Measurements from ENCODE around the gene INO80D. TPM values are rescaled to one million over a fixed set of nuclear protein-coding genes. Genes with fewer than 3 reads are reported as not detected.

INO80D gene
- total and polyA plus RNA-seq, 2 of the 8 experiments (the other 6 are each of a cell fraction or from before 2014, with no cell fraction given), result 6.2 to 37.4 TPM

DNA sequence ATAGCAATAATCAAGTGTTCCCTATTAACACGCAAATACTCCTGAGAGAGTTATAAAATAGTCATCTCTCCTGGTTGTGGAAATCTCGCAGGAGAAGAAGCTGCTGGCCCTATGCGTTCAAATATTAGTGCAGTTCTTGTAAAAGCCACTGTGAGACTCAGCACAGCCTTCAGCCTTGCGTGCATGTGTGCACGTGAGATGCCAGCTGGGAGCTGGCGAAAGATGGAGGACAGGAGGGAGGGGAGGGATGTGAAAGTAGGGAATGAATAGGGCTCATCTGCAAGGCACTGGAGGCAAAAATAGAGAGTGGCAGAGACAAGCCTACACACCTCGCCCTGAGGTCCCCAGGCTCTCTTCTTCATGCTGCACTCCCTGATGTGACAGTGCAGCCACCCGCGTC, 126.5 kb downstream of the INO80D start:
- Histone ChIP-seq H3K9ac (replicated peaks in 1 of 4; ENCODE audit: extremely low read depth in 1 of 4, low read depth in 3 of 4, low read length in 3 of 4) (no peak overlapping the region), H3K27me3 (replicated peaks in 1 of 4; ENCODE audit: control insufficient read depth in 3 of 4, extremely low read depth in 1 of 4, insufficient read depth in 3 of 4, low read length in 3 of 4) (no peaks in the 10 kb centered on the region), H4K8ac (ENCODE audit: extremely low read depth, insufficient read depth, low read length) (no peak overlapping the region), H2BK20ac (ENCODE audit: low read length) (no peak overlapping the region), H2AK5ac (ENCODE audit: low read depth, low read length) (peak overlapping the region; percentile 82; the same call in 1 of the 2 replicates), H3K79me2 (ENCODE audit: control insufficient read depth in 1 of 2, insufficient read depth in 2 of 2, low read length in 2 of 2) (no peaks in the 10 kb centered on the region), H3K56ac (replicated peaks; ENCODE audit: insufficient read length, low read depth, low read length) (no peak overlapping the region), H3K79me1 (ENCODE audit: low read depth, low read length) (no peaks in the 10 kb centered on the region), H3K23me2 (ENCODE audit: low read depth, low read length) (no peaks in the 10 kb centered on the region), H3K4me2 (ENCODE audit: insufficient read depth in 1 of 2, low read depth in 2 of 2, low read length in 2 of 2) (no peak overlapping the region), H3K23ac (ENCODE audit: insufficient read length) (no peak overlapping the region), H3K27ac (ENCODE audit: low read depth, low read length) (no peak overlapping the region), H3K9me3 (ENCODE audit: insufficient read depth in 2 of 2, low read depth in 1 of 2, low read length in 1 of 2) (no peaks in the 10 kb centered on the region), H2BK120ac (replicated peaks; ENCODE audit: low read depth, low read length) (no peak overlapping the region), H3K4me1 (replicated peaks in 1 of 4; ENCODE audit: control insufficient read depth in 3 of 4, insufficient read depth in 4 of 4, low read length in 3 of 4) (peaks cover 0 to 6% (median 2%) of the 10 kb centered on the region in 4 experiments; a peak in 2 of 7 replicates), H2BK12ac (ENCODE audit: low read depth, low read length) (peak overlapping the region; percentile 52; the same call in 1 of the 2 replicates), H3K14ac (ENCODE audit: insufficient read length) (no peak overlapping the region), H3K4me3 (ENCODE audit: extremely low read depth in 1 of 4, insufficient read depth in 2 of 4, low read depth in 3 of 4, low read length in 4 of 4) (no peak overlapping the region), H3K18ac (ENCODE audit: extremely low read depth, low read length) (no peak overlapping the region), H4K5ac (ENCODE audit: insufficient read length, low read depth, low read length) (no peak overlapping the region), H2BK5ac (ENCODE audit: low read depth, low read length) (no peak overlapping the region), H4K20me1 (replicated peaks in 1 of 2; ENCODE audit: control insufficient read depth in 1 of 2, insufficient read depth in 2 of 2, low read length in 2 of 2) (no peaks in the 10 kb centered on the region), H2AFZ (ENCODE audit: low read length) (no peak overlapping the region), H4K91ac (replicated peaks; ENCODE audit: insufficient read length, low read length) (no peak overlapping the region), H3K4ac (replicated peaks; ENCODE audit: insufficient read length, low read depth, low read length) (no peak overlapping the region), H2BK15ac (ENCODE audit: low read length) (no peak overlapping the region), H3K36me3 (ENCODE audit: control insufficient read depth in 2 of 4, insufficient read depth in 4 of 4, low read length in 3 of 4) (no peaks in the 10 kb centered on the region)
- 86% methylated on average over 9 of the region's 9 CpGs; no CpG with 5 or more reads in 1 of the 2 experiments for WGBS, 2 experiments (ENCODE audit: extremely low coverage in 1 of 2, insufficient coverage in 1 of 2, insufficient read length in 1 of 2, insufficient replicate concordance in 2 of 2, low coverage in 1 of 2, low lambda C conversion rate in 2 of 2, missing lambda C conversion rate in 1 of 2)
- no peak for DNase-seq (ENCODE audit: low read depth in 1 of 2, low spot score in 2 of 2)
- TF ChIP-seq CHD1 (IDR thresholded peaks at IDR 0.05; ENCODE audit: low read depth, low read length) (no peak), HDAC2 (IDR thresholded peaks at IDR 0.05; ENCODE audit: borderline replicate concordance in 1 of 2, low read depth in 2 of 2, low read length in 2 of 2) (no peak), SIRT6 (IDR thresholded peaks at IDR 0.05; ENCODE audit: low read length) (no peak), MAFK (IDR thresholded peaks at IDR 0.05; ENCODE audit: low read depth, low read length) (no peak), BCL11A (IDR thresholded peaks at IDR 0.05; ENCODE audit: low read depth in 2 of 2, low read length in 2 of 2) (no peak), GTF2F1 (IDR thresholded peaks at IDR 0.05; ENCODE audit: borderline replicate concordance, low read depth, low read length) (no peak), EZH2 (IDR thresholded peaks at IDR 0.05; ENCODE audit: low read depth, low read length, severe bottlenecking) (no peak), CHD2 (IDR thresholded peaks at IDR 0.05; ENCODE audit: low read length) (no peak)
- TF ChIP-seq, protein P1, sequence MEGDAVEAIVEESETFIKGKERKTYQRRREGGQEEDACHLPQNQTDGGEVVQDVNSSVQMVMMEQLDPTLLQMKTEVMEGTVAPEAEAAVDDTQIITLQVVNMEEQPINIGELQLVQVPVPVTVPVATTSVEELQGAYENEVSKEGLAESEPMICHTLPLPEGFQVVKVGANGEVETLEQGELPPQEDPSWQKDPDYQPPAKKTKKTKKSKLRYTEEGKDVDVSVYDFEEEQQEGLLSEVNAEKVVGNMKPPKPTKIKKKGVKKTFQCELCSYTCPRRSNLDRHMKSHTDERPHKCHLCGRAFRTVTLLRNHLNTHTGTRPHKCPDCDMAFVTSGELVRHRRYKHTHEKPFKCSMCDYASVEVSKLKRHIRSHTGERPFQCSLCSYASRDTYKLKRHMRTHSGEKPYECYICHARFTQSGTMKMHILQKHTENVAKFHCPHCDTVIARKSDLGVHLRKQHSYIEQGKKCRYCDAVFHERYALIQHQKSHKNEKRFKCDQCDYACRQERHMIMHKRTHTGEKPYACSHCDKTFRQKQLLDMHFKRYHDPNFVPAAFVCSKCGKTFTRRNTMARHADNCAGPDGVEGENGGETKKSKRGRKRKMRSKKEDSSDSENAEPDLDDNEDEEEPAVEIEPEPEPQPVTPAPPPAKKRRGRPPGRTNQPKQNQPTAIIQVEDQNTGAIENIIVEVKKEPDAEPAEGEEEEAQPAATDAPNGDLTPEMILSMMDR (IDR thresholded peaks at IDR 0.05; ENCODE audit: control extremely low read depth in 1 of 3, insufficient read depth in 1 of 3, low read depth in 1 of 3, low read length in 3 of 3), result no peak
- no peak for FAIRE-seq
- ChIA-PET CTCF (ENCODE audit: partially characterized antibody) (interaction anchor here (1.0 kb wide), 1 partner anchor 29 kb away, joined by 3 read pairs; no protein-coding TSS in a partner anchor), POLR2A (ENCODE audit: partially characterized antibody) (no interaction called here)

Measured in H1 (cell line).